Hepatocyte (in vitro differentiated cells): ENCODE results near the gene PHOX2B.
"Not testable (repeated sequence)": the region's sequence is repeated elsewhere in the genome, so short reads cannot be mapped to it uniquely, and the experiment has no call there.

ENCODE experiments used
- EZH2 ChIP-seq: fragments of 200-600 bp; sonication (generic); IDR thresholded peaks from 2 replicates; pipeline ENCODE4 v1.6.1; 2016; ENCODE audit warnings: antibody characterized with exemption, mild to moderate bottlenecking, borderline replicate concordance
- EZH2phosphoT487 ChIP-seq: fragments of 200-600 bp; sonication (generic); IDR thresholded peaks from one replicate; pipeline ENCODE4 v1.6.1; 2018; ENCODE audit warnings: antibody characterized with exemption, mild to moderate bottlenecking, low read depth, moderate library complexity; ENCODE audit not compliant: unreplicated experiment, severe bottlenecking
- TF ChIP-seq, protein P1 (sequence below): fragments of 200-600 bp; sonication (generic); IDR thresholded peaks from 2 replicates; pipeline ENCODE4 v1.5.1; 2016; ENCODE audit warnings: antibody characterized with exemption, mild to moderate bottlenecking; ENCODE audit not compliant: poor library complexity

DNA sequence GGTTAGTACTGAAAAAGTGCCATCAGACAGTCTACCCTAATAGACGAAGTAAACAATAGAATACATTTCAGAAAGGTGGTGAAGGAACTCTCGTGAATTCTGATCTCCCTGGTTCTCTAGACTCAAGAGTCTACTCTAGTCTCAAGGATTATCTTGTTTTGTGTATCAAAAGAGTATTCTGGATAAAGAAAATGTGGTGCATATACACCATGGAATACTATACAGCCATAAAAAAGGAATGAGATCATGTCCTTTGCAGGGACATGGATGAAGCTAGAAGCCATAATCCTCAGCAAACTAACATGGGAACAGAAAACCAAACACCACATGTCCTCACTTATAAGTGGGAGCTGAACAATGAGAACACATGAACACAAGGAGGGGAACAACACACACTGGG, 36.9 kb downstream of the PHOX2B start:
- TF ChIP-seq EZH2, EZH2phosphoT487: not testable (repeated sequence)
- TF ChIP-seq, protein P1, sequence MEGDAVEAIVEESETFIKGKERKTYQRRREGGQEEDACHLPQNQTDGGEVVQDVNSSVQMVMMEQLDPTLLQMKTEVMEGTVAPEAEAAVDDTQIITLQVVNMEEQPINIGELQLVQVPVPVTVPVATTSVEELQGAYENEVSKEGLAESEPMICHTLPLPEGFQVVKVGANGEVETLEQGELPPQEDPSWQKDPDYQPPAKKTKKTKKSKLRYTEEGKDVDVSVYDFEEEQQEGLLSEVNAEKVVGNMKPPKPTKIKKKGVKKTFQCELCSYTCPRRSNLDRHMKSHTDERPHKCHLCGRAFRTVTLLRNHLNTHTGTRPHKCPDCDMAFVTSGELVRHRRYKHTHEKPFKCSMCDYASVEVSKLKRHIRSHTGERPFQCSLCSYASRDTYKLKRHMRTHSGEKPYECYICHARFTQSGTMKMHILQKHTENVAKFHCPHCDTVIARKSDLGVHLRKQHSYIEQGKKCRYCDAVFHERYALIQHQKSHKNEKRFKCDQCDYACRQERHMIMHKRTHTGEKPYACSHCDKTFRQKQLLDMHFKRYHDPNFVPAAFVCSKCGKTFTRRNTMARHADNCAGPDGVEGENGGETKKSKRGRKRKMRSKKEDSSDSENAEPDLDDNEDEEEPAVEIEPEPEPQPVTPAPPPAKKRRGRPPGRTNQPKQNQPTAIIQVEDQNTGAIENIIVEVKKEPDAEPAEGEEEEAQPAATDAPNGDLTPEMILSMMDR, result not testable (repeated sequence)
